GM18951 (cell line): ENCODE results near the gene TMEM259.
A peak's percentile ranks its signal among the peaks of the same experiment; 100 is the strongest.

Experiments
- POLR2A ChIP-seq: IDR thresholded peaks from 4 replicates; pipeline ENCODE4 v1.6.1; 2011; ENCODE audit warnings: mild to moderate bottlenecking; ENCODE audit not compliant: insufficient read length, insufficient read depth; ENCODE audit errors: extremely low read depth
- in situ Hi-C: fragments of 300-500 bp; cut with MboI; formaldehyde crosslinking; loops from one replicate; pipeline ENCODE4 v1.12.0; 2022; ENCODE audit warnings: low sequenced_read_pairs, mixed read lengths, inconsistent platforms; ENCODE audit not compliant: unreplicated experiment

Gene TMEM259

GRCh38 chr19:1003283-1003682 lies 17.6 kb downstream of the TMEM259 start:
- no peak for TF ChIP-seq POLR2A
- in situ Hi-C loops: no loop called here

GRCh38 chr19:1002600-1002999 lies 18.3 kb downstream of the TMEM259 start:
- TF ChIP-seq POLR2A: no peak
- in situ Hi-C loops: no loop called here

DNA sequence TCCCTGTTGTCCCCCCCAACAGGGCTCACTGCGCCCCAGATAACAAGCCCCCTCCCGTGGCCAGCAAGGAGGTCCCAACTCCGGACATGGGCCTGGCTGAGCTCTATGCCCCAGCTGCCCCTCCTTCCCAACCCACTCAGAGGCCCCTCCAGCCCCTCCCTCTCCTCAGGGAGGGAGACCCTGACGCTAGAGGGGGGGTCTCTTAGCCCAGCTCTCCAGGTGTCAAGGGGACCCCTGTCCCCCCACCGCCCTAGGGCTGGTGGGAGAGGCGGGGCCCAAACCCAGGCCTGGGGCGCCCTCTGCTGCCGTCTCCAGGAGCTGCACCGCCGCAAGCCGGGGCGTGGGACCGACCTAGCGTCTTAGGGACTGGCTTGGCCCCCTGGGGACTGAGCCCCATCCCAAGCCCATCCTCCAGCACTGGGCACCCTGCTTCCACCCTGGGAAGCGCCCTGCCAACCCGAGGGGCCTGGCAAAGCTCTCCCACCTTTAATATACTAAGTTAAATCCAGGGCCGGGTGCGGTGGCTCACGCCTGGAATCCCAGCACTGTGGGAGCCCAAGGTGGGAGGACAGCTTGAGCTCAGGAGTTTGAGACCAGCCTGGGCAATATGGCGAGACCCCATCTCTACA lies 19.3 kb downstream of the TMEM259 start:
- no peak for TF ChIP-seq POLR2A
- in situ Hi-C loops: no loop called here

- in situ Hi-C loops: no loop called here
- TF ChIP-seq POLR2A: no peak
These were observed 20.1 kb downstream of the TMEM259 start for GRCh38 chr19:1000591-1001537.

DNA sequence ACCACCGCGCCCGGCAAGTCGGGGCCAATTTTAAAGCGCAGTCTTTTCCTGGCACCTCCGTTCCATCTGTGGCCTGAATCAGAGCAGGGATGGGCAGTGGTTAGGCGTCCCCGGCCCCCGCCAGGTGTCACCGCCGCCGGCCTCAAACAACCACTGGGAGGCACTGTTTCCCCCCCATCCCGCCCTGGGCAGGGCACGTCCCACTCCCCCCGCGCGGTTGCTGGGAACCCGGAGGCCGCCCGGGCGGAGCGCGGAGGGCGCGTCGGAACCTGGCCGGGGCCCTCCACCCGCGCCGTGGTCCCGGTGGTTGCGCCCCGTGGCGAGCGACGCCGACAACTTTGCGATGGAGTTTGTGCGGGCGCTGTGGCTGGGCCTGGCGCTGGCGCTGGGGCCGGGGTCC lies 20.8 kb downstream of the TMEM259 start, which contains the start of gene GRIN3B:
GRIN3B (plus strand) TSS at position 325 of the 400 bp plus-strand sequence; CDS start at position 344, 19 bp downstream.
- in situ Hi-C loops: no loop called here
- TF ChIP-seq POLR2A: no peak

DNA sequence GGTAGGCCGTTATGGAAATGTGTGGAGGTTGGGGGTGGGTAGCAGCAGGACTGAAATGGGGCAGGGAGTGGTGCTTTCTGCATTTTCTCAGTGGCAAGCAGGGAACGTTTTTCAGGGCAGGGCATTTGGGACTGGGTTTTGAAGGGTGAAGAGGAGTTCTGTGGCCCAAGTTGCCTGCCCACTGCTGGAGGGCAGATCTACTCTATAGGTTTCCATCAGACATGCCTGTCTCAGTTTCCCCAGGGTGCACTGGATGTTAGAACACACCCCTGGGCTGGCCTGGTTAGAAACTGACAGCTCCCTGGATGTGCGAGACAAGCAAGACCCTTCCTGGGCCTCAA lies 21.6 kb downstream of the TMEM259 start:
- in situ Hi-C loops: loop anchor here (25.0 kb wide), 1 partner anchor 237 kb away; the partner anchor contains the start of gene MISP
- no peak for TF ChIP-seq POLR2A

DNA sequence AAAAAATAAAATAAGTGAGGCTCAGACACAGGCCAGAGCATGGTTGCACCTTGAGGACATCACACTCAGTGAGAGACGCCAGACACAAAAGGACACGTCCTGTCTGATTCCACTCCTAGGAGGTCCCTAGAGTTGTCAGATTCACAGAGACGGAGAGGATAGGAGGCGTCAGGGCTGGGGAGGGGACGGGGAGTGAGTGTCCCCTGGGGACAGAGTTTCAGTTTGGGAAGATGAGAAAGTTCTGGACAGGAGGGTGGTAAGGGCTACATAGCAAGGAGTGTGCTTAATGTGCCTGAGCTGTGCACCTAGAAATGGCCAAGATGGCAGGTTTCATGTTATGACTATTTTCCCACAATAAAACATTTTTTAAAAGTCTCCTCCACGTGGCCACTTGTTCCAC lies 22.9 kb downstream of the TMEM259 start:
- in situ Hi-C loops: loop anchor here (25.0 kb wide), 1 partner anchor 236 kb away; the partner anchor contains the start of gene MISP
- no peak for TF ChIP-seq POLR2A

DNA sequence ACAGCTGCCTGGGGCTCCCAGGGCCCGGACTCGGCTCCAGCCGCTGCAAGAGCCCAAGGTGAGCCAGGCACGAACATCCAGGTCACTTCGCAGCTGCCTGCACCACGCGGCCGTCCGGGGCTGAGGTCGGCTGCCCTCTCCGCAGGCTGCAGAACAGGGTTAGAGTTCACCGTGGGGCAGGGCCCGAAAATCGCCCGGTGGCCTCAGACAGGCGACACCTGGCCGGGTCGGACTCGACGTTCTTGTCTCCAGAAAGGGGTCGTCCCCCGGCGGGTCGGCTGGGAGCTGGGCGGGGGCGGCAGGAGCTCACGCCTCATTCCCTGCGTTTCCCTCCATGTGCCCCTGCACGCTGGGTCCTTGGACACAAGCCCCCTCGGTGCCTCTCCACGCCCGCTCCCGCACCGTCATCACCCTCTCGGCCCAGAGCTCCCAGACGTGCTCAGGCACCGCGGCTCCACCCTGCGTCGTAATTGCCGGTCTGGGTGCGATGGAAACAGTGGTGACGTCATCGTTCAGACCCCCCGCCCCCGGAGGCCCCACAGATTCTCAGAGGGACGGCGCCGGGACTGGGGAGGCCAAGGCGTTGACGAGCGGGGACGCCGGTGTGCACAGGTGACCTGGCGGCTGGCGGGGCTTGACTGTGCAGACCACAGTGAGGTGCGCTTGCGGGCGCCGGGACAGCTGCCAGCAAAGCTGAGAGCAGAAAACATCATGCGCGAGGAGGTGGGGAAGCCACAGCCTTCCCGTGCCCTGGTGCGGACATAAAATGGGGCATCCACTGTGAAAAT lies 24.7 kb downstream of the TMEM259 start:
- TF ChIP-seq POLR2A: no peak
- in situ Hi-C loops: loop anchor here (25.0 kb wide), 1 partner anchor 234 kb away; the partner anchor contains the start of gene MISP

GRCh38 chr19:995051-995827 lies 25.7 kb downstream of the TMEM259 start:
- in situ Hi-C loops: loop anchor here (25.0 kb wide), 1 partner anchor 233 kb away; the partner anchor contains the start of gene MISP

GRCh38 chr19:994516-994915 lies 26.4 kb downstream of the TMEM259 start:
- TF ChIP-seq POLR2A: no peak
- in situ Hi-C loops: loop anchor here (25.0 kb wide), 1 partner anchor 232 kb away; the partner anchor contains the start of gene MISP

More at GRCh38 chr19:995051-995827, 25.7 kb downstream of the TMEM259 start:
- TF ChIP-seq POLR2A: peak; percentile 17

- in situ Hi-C loops: loop anchor here (25.0 kb wide), 1 partner anchor 232 kb away; the partner anchor contains the start of gene MISP
- no peak for TF ChIP-seq POLR2A
These were observed 27.0 kb downstream of the TMEM259 start for GRCh38 chr19:993831-994393.

DNA sequence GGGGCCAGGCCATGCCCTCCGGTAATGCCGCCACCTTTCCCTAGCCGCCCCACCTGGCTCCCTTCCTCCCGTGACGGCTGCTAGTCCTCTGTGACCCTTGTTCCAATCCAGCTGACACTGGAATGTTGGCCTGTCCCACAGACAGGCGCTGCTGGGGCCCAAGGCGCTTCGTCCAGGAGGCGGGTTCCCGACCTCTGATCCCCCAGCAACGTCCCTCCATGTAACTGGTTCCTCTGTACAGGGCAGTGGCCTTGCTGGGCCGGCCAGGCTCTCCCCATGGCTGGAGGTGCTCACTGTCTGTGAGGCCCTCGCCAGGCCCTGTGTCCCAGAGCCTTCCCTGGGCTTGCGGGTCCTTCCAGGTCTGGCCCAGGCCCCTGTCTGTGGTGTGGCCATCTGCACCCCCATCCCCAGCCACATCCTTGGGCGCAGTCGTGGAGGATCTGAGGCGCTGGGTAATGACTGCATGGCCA lies 27.5 kb downstream of the TMEM259 start:
- TF ChIP-seq POLR2A: no peak
- in situ Hi-C loops: loop anchor here (25.0 kb wide), 1 partner anchor 231 kb away; the partner anchor contains the start of gene MISP

GRCh38 chr19:992670-993055 lies 28.3 kb downstream of the TMEM259 start:
- TF ChIP-seq POLR2A: no peak
- in situ Hi-C loops: loop anchor here (25.0 kb wide), 1 partner anchor 230 kb away; the partner anchor contains the start of gene MISP
